Cerebellar nuclear complex (tissue), 1 donor: ENCODE results near the gene PLGLB2.
"Not testable (repeated sequence)": the region's sequence is repeated elsewhere in the genome, so short reads cannot be mapped to it uniquely, and the experiment has no call there.

Experiments used
- DNase-seq, 2 experiments: peaks; one replicate each; lab custom pipeline; 2025; lab: John Stamatoyannopoulos, UW

Gene PLGLB2

DNA sequence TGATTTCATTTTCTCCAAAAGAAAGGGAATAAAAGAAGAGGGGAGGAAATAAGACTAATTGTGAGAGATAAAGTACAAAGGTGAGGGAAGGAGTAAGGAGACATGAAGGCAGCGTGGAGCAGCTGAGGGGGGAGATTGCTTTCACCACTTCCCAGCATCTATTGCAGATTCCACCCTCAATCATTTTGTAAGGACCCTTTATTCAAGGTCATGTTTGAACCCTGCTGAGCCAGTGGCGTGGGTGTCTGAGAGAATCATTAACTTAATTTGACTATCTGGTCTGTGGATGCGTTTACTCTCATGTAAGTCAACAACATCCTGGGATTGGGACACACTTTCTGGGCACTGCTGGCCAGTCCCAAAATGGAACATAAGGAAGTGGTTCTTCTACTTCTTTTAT is at the start of gene PLGLB2:
PLGLB2 (plus strand) TSS at position 297 of the 400 bp plus-strand sequence; CDS start at position 364, 67 bp downstream.
- DNase-seq = not testable (repeated sequence)

DNA sequence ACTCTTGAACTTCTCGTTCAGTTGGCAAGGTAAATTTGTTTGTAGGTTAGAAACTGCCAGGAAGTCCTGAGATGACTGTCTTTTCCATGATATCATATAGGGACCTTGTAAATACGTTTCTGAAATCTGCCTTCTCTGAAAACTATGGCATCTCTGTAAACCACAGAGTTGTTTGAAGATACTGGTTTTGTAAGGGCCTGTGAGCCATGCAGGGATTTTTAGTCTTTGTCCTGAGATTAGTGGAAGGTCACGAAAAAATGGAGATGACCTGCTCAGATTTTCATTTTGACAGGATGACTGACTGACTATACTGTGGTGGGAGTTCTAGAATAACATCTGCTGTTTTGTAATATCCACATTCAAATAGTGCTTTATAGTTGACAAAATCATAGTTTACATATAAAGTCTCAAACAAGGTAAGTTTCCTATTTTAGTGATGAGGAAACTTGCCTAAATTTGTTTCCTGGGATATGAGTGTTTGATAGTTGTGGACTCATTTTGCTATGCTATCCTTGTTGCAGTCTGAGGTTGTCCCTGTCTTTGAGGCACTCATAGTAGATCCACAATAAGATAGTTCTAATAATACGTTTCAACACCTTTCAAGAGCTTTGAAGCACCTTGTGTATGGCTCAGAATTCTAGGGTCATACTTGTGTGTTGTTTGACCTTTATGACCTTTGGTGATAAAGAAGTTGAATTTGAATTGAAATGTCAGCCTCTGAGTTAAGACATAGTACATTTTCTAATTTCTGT is 43.1 kb upstream of the PLGLB2 start:
- not testable (repeated sequence) for DNase-seq

DNA sequence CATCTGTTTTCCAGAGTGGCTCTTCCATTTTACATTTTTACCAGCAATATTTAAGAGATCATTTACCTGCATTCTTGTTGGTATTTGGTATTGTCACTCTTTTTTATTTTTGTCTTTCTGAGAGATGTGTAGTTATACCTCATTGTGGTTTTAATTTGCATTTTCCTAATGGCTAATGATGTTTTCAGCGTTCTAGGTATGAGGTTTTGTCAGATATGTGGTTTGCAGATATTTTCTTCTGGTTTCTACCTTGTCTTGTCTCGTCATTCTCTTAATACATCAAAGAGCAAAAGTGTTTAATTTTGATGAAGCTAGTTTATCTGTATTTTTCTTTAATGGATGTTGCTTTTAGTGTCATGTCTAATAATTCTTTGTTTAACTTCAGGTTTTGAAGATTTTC is 39.5 kb upstream of the PLGLB2 start:
- not testable (repeated sequence) for DNase-seq

DNA sequence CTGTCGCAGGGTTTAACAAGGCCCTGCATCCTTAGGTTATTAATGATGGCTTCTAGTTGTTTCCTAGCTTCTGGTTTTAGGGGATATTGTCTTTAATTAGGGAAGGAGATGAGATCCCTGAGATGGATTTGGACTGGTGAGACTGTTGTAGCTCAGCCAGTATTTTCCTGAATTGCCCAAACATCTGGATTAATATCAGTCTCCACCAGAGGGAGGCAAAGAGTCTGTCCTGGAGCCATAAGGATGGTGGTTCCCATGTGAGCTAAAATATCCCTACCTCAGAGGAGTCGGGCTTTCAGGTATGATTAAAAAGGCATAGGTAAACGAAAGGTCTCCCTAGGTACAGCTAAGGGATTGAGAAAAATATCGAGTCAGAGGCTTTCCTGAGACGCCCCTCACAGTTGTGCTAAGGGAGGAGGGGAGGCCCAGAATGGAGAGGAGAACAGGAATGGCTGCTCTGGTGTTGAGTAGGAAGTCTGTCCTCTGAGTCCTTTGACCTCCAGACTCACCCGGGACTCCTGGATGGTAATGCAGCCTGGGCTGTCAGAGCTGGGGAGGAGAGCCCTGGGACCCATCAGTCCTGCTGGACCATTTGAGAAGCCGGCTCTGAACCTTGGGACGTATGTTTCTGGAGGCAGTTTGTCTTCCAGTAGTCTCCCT is 19.8 kb upstream of the PLGLB2 start:
- DNase-seq = not testable (repeated sequence)

DNA sequence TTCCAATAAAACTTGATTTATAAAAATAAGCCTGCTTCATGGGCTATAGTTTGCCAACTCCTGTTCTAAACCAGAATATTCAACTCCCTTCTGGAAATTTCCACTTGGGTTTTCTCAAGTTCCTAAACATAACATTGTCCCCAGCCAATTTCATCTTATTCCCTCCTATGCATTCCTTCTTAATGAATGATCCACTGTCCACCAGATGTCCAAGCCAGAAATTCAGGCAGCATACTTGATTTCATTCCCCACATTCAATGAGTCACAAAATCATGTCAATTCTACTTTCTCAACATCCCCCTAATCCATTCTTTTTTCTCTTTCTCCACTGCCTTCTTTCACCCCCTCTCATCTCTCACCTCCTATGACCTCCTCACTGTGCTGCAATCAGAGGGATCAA is 7.0 kb upstream of the PLGLB2 start:
- not testable (repeated sequence) for DNase-seq

DNA sequence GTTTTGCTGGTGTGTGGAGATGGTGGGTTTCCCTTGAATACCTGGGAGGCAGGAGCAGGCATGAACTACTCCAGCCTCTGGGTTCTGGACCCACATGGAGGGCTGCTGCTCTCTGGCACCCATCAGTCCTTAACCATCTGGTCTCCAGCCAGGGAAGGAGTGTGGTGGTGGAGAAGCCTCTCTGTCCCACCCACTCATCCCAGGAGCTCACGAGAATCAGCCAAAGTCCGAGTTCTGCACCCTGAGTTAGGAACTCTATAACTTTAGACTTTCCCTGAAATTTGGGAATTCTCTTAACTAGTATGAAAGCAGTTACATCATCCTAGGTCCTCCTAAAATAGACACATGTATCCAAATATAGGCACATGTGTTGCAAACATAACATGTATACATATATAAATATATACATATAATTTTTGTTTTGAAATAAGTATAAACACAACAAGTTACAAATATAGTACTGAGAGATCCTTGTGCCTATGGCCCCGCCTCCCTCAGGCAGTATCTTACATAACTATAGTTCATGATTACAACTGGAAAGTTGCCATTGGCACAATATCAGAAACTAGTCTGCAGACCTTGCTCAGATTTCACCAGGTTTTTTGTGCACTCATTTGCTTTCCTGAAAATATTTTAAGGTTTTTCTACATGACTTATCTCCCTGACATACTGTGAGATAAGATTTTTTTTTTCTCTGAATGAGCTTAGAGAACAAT is 5.3 kb upstream of the PLGLB2 start:
- not testable (repeated sequence) for DNase-seq

DNA sequence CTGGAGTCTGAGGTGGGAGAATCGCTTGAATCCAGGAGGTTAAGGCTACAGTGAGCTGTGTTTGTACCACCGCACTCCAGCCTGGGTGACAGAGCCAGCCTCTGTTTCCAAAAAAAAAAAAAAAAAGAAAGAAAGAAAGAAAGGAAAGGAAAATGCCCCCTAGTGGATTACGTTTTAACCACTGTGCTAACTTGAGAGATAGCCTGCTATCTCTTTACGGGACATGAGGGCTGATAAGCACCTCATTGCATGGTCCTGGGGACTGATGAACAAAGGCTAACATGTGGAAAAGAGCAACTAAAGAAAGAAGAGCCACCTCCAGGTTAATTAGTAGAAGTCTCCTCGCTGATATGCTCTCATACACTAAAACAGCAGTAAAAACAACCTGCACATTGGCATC is 4.2 kb upstream of the PLGLB2 start:
- DNase-seq = not testable (repeated sequence)

DNA sequence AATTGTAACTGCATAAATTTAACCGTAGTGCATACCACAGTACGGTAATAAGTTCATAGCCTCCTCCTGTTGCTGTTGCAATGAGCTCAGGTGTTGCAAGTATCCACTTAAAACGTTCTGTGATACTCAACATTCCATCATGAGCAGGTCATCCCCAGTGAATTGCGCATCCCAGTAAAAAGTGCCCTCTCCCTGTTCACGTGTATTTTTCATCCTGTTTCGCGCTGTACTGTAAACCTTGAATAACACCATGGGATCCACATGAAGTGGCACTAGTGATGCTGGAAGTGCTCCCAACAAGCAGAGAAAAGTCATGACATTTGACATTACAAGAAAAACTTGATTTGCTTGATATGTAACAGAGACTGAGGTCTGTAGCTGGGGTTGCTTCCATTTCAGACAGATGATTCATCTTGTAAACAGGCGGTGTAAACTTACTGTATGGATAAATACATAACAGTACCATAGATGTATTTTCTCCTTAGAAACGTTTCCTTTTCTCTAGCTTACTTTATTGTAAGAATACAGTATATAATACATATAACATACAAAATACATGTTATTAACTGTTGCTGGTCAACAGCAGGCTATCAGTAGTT is 2.4 kb upstream of the PLGLB2 start:
- DNase-seq = not testable (repeated sequence)

DNA sequence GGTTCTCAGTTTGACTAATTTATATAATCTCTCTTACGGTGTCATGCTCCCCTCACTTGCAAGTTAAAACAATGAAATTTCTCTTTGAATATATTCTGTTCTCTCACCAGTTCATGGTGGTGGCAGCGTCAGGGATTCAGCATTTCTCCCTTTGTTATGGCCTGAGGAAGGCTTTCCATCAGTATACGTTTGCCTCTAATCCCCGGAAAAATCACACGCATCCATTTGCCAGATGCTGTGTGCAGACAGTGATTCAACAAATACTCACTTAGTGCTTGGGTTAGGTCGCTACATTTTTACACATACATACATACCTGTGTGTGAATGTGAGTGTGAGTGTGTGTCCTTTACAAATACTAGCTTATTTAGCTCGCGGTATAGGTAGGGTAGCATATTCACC is 637 bp downstream of the PLGLB2 start:
- not testable (repeated sequence) for DNase-seq

DNA sequence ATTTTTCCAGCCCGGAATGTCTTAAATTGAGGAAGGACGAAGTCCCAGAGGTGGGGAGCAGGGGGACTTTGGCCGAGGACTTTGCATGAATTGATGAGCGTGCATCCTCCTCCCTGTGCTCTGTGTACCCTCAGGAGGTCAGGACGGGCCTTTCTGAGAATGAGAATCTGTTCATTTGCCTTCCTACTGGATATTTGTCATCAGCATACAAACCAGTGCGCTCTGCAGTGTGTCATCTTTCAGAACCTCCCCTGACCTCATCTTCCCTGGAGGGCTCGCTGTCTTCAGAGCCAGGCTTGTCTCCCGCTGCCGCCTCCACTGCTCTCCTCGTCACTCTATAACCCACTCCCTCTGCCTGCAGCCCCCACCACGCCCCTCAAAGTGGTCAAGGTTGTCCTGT is 2.7 kb downstream of the PLGLB2 start:
- DNase-seq = not testable (repeated sequence)

DNA sequence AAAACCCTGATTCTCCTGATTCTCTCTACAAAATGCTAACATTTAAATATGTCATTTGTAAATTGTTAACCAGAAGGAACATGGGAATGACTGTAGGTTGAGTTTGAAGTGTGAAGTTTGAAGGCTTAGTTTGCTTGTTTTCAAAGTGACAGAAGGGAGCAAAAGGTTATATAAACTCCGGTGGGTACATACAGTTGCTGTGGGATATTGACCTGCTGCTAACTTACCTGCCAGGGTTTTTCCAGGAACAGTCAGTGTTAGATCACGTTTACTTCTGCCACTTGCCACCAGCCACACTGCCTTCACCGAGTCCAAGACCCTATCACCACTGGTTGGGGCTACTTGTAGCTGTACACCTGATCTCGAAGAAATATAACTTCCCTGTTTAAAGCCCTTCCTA is 6.9 kb downstream of the PLGLB2 start:
- not testable (repeated sequence) for DNase-seq
